ENCODE data around the gene KLK11.

KLK11 gene, protein sequence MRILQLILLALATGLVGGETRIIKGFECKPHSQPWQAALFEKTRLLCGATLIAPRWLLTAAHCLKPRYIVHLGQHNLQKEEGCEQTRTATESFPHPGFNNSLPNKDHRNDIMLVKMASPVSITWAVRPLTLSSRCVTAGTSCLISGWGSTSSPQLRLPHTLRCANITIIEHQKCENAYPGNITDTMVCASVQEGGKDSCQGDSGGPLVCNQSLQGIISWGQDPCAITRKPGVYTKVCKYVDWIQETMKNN

GRCh38 chr19:51026554-51026831, at the start of gene KLK11:
TSS of gene KLK11 (minus strand) at chr19:51026616. CDS start at chr19:51025631, 985 bp downstream.
- TF ChIP-seq EZH2phosphoT487 (IDR thresholded peaks at IDR 0.05; ENCODE audit: low read length): no peak
- no peak for TF ChIP-seq EZH2 (optimal IDR thresholded peaks at IDR 0.05; ENCODE audit: low read depth, low read length)
- TF ChIP-seq CTCF (IDR thresholded peaks at IDR 0.05; ENCODE audit: low read length): no peak
- no peak within 1 kb of the TSS for H3K4me3 ChIP-seq (ENCODE audit: low read length)
- no peak within 1 kb of the TSS for H2AFZ ChIP-seq (ENCODE audit: low read length)
- peaks cover 19% of the 10 kb centered on the region for H3K27me3 ChIP-seq (replicated peaks; ENCODE audit: insufficient read depth, low read length)
- H3K36me3 ChIP-seq (replicated peaks; ENCODE audit: insufficient read depth, low read length): no peaks in the 10 kb centered on the region
- no peaks in the 10 kb centered on the region for H3K9me2 ChIP-seq (replicated peaks; ENCODE audit: insufficient read depth, low read length)
- no peaks in the 10 kb centered on the region for H3K4me1 ChIP-seq (ENCODE audit: low read length)
- H3K9me3 ChIP-seq (replicated peaks; ENCODE audit: insufficient read depth, low read length): no peaks in the 10 kb centered on the region
- H4K20me1 ChIP-seq (ENCODE audit: insufficient read depth, low read length): no peaks in the 10 kb centered on the region
- H3K27ac ChIP-seq (ENCODE audit: low read length): no peak within 1 kb of the TSS
- no peaks in the 10 kb centered on the region for H3K79me2 ChIP-seq (ENCODE audit: low read length)
- H3K4me2 ChIP-seq (ENCODE audit: low read depth, low read length): no peak within 1 kb of the TSS
- no peaks in the 10 kb centered on the region for H3F3A ChIP-seq (ENCODE audit: insufficient read depth, low read length)
- DNase-seq: no peak
- no peak within 1 kb of the TSS for H3K9ac ChIP-seq (ENCODE audit: low read length)

GRCh38 chr19:51075998-51076397, 49.6 kb upstream of the KLK11 start:
- TF ChIP-seq EZH2 (optimal IDR thresholded peaks at IDR 0.05; ENCODE audit: low read depth, low read length): no peak
- no peak for TF ChIP-seq EZH2phosphoT487 (IDR thresholded peaks at IDR 0.05; ENCODE audit: low read length)
- no peak for TF ChIP-seq CTCF (IDR thresholded peaks at IDR 0.05; ENCODE audit: low read length)
- no peak overlapping the region for H3K27ac ChIP-seq (ENCODE audit: low read length)

DNA sequence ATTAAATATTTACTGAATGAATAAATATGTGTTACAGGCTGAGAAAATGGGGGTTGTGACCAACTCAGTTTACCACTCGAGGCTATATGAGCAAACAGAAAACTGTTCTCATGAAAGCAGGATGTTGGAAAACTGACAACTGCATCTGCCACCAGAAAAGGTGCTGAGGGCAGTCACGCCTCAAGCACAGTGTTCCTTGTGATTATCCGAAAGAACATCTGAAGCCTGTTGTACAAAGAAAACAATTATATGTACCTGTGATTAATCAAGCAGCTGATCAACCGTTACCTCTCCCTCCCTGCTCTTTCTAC, 44.6 kb upstream of the KLK11 start:
- no peak for DNase-seq
- H3K36me3 ChIP-seq (replicated peaks; ENCODE audit: insufficient read depth, low read length): no peaks in the 10 kb centered on the region
- H3K9me2 ChIP-seq (replicated peaks; ENCODE audit: insufficient read depth, low read length): no peaks in the 10 kb centered on the region
- H3K9ac ChIP-seq (ENCODE audit: low read length): no peak overlapping the region
- H3K4me3 ChIP-seq (ENCODE audit: low read length): no peak overlapping the region
- H3K4me1 ChIP-seq (ENCODE audit: low read length): no peaks in the 10 kb centered on the region
- no peaks in the 10 kb centered on the region for H3K9me3 ChIP-seq (replicated peaks; ENCODE audit: insufficient read depth, low read length)
- TF ChIP-seq EZH2 (optimal IDR thresholded peaks at IDR 0.05; ENCODE audit: low read depth, low read length): no peak
- no peak for TF ChIP-seq EZH2phosphoT487 (IDR thresholded peaks at IDR 0.05; ENCODE audit: low read length)
- no peak for TF ChIP-seq CTCF (IDR thresholded peaks at IDR 0.05; ENCODE audit: low read length)
- no peak overlapping the region for H2AFZ ChIP-seq (ENCODE audit: low read length)
- H3K4me2 ChIP-seq (ENCODE audit: low read depth, low read length): no peak overlapping the region
- H3K27ac ChIP-seq (ENCODE audit: low read length): no peak overlapping the region
- no peaks in the 10 kb centered on the region for H3K79me2 ChIP-seq (ENCODE audit: low read length)
- H3F3A ChIP-seq (ENCODE audit: insufficient read depth, low read length): no peaks in the 10 kb centered on the region
- H3K27me3 ChIP-seq (replicated peaks; ENCODE audit: insufficient read depth, low read length): peaks cover 26% of the 10 kb centered on the region
- no peaks in the 10 kb centered on the region for H4K20me1 ChIP-seq (ENCODE audit: insufficient read depth, low read length)

More at GRCh38 chr19:51075998-51076397, 49.6 kb upstream of the KLK11 start:
- no peaks in the 10 kb centered on the region for H3K9me3 ChIP-seq (replicated peaks; ENCODE audit: insufficient read depth, low read length)
- no peaks in the 10 kb centered on the region for H4K20me1 ChIP-seq (ENCODE audit: insufficient read depth, low read length)
- peaks cover 24% of the 10 kb centered on the region for H3K27me3 ChIP-seq (replicated peaks; ENCODE audit: insufficient read depth, low read length)
- no peak overlapping the region for H3K4me2 ChIP-seq (ENCODE audit: low read depth, low read length)
- H2AFZ ChIP-seq (ENCODE audit: low read length): no peak overlapping the region
- no peaks in the 10 kb centered on the region for H3K79me2 ChIP-seq (ENCODE audit: low read length)
- DNase-seq: no peak
- H3K9ac ChIP-seq (ENCODE audit: low read length): no peak overlapping the region
- H3K9me2 ChIP-seq (replicated peaks; ENCODE audit: insufficient read depth, low read length): no peaks in the 10 kb centered on the region
- H3K4me3 ChIP-seq (ENCODE audit: low read length): no peak overlapping the region
- no peaks in the 10 kb centered on the region for H3F3A ChIP-seq (ENCODE audit: insufficient read depth, low read length)
- H3K4me1 ChIP-seq (ENCODE audit: low read length): no peaks in the 10 kb centered on the region
- no peaks in the 10 kb centered on the region for H3K36me3 ChIP-seq (replicated peaks; ENCODE audit: insufficient read depth, low read length)

All from MM.1S (cell line).